HG02642 (cell line): Measurements from ENCODE around the gene GRIN2D.
A peak's percentile ranks its signal among the peaks of the same experiment; 100 is the strongest.
"Not testable (repeated sequence)": the region's sequence is repeated elsewhere in the genome, so short reads cannot be mapped to it uniquely, and the experiment has no call there.

ENCODE experiments used
- ATAC-seq: cut with Tn5 transposase; IDR thresholded peaks from one replicate; pipeline ENCODE4 v1.9.1; 2021; ENCODE audit warnings: mild to moderate bottlenecking; ENCODE audit not compliant: unreplicated experiment, poor library complexity

Gene GRIN2D

DNA sequence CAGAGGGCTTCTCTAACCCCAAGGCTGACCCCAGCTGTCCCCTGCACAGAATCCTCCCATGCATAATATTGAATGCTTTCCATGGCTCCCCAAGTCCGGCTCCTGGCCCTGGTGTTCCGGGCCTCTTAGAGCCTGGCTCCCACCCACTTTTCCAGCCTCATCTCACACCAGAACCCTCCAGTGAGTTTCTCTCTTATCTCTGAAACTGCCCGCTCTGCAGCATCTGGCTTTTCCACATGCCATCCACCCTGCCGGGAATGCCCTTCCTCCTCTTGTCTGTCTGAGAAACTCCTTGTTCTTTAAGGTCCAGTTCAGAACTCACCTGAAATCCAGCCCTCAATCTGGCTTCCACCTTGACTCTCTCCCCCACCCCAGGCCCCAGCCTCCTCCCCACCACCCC lies 22.5 kb upstream of the GRIN2D start:
- no peak for ATAC-seq

DNA sequence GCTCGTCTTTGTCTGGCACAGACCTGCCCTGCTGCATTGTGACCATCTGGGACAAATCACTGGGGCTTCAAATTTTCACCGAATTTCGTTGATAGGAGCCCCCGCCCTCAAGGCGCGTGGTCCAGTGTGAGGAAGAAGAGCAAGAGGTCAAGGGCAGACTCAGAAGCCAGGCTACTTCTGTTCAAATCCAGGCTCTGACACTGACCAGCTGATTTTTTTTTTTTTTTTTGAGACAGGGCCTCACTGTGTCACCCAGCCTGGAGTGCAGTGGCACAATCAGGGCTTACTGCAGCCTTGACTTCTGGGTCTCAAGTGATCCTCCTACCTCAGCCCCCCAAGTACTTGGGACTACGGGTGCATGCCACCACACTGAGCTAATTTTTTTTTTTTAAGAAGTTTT lies 22.1 kb upstream of the GRIN2D start:
- ATAC-seq = no peak

DNA sequence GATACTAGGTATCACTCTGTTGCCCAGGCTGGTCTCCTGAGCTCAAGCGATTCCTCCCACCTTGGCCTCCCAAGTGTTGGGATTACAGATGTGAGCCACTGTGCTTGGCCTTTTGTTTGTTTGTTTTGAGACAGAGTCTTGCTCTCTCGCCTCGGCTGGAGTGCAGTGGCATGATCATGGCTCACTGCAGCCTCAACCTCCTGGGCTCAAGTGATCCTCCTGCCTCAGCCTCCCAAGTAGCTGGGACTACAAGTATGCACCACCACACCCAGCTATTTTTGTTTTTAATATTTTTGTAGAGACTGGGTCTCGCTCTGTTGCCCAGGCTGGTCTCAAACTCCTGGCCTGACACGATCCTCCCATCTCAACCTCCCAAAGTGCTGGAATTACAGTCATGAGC lies 21.7 kb upstream of the GRIN2D start:
- not testable (repeated sequence) for ATAC-seq

DNA sequence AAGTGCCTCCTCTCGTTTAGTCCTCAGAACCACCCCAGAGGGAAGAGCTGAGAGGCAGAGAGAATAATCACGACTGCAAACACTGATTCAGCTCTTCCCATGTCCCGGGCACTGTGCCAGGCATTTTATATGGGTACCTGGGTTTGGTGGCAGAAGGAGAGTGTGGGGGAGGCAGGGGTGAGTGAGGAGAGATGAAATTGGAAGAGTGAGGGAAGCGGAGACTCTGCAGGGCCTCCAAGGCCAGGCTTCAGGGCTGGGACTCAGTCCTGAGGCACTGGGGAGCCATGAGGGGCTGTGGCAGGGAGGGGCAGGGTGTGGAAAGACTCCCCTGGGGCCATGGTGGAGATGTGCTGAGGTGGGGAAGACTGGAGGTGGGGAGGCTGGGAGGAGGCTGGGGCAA lies 20.6 kb upstream of the GRIN2D start:
- no peak for ATAC-seq

DNA sequence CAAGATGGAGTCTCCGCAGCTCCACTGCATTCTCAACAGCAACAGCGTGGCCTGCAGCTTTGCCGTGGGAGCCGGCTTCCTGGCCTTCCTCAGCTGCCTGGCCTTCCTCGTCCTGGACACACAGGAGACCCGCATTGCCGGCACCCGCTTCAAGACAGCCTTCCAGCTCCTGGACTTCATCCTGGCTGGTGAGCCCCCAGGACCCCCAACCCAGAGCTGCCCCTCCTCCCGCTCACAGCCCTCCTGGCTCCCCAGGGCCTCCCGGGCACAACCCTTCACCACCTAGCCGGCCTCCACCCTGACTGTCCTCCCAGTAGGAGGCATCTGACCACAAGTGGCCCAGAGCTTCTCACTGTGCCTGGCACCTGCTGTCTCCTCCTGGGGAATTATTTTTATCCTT lies 19.9 kb upstream of the GRIN2D start:
- ATAC-seq = no peak

DNA sequence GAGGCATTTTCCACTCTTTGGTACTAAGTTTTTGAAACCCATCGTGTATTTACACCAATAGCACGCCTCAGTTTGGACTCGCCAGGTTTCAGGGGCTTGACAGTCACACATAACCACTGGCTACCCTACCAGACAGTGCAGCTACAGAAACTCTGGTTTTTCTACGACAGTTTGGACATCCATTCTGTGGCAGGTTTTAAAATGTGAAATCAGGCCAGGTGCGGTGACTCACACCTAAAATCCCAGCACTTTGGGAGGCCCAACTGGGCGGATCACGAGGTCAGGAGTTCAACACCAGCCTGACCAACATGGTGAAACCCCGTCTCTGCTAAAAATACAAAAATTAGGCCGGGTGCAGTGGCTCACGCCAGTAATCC lies 15.3 kb upstream of the GRIN2D start:
- no peak for ATAC-seq

DNA sequence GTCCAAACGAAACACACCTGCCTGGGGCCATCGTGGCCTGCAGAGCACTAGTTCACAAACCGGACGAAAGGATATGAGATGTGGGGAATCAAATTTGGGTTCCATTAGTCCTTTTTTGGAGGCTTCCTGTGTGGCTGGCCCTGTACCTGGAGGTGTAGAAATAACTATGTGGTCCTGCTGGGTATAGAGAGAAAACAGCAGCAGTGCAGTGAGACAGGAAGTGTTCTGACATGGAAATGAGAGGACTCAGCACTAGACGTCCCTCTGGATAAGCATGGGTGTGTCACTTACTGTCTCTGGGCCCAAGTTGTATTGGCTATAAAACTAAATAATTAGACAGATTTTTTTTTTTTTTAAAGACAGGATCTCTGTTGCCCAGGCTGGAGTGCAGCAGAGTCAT lies 14.4 kb upstream of the GRIN2D start:
- ATAC-seq = no peak

DNA sequence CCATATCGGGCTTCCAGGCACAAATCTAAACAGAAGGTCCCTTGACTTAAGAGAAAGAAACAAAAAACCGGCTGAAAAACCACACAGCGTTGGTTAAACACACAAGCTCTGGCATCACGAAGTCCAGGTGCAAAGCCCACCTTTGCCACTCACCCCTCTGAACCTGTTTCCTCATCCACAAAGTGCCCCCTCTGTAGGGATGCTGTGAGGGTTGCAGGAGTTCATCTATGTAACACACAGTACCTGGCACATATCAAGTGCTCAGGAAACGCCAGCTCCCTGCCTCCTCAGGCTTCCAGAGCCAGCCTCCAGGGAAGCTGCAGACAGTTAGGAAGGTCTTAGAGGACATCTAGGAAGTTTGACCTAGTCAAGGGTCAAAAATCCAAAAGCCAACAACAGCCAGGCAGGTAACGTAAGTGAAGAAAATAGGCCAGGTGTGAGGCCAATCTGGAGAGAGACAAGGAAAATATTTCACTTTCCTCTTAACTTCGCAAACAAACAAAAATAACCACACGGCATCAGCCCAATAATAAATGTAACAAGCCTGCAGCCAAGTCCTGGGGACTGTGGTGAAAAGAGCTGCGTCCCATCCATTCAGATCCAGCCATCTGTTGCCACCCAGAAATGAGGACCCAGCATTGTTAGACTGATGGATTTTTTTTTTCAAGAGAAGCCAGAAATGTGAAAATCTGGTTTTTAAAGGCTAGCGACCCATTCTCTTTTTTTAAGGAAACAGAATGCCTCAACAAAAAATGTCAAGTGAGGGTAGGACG lies 12.1 kb upstream of the GRIN2D start:
- no peak for ATAC-seq

DNA sequence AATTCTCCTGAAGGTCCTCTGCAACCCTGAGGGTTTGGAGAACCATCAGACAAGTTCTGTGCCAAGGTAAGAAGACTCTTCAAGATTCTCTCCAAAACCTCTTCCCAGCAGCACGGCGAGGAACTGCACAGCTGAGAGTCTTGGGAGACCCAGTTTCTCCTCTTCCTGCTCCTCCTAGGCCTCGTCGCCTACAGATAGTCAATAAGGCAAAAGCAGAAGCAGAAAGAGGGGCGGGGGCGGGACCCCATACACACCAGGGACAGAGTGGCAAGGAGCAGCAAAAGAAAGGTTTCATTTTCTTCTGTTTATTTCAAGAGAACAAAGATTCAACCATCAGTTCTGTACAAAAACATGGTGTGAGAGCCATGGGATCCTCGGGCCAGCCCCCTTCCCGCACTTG lies 11.2 kb upstream of the GRIN2D start:
- ATAC-seq = no peak

DNA sequence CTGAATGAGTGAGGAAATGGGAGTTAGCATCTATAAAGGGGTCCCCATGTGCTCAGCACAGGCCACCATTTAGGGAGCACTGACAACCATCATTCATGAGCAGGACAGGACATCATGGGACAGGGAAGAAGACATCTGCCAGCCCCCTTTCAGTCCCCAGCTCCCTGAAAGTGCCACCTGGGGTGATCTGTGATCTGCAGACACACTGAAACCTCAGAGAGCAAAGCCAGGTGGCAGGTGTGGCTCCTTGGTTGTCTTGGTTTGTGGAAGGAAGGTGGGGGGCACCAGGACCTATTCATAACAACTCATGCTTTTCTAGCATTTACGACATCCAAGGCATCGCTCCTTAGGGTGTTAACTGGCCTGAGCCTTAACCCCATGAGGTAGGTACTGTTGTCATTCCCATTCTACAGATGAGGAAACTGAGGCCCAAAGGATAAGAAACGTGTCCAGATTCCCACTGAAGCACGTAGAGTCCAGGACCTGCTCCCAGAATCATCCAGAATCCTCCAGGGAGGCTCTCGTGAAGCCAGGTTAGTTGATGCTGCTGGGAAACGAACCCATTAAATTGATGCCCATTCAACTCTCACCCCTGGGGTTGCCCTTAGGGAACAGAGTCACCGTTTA lies 7.9 kb upstream of the GRIN2D start:
- no peak for ATAC-seq

DNA sequence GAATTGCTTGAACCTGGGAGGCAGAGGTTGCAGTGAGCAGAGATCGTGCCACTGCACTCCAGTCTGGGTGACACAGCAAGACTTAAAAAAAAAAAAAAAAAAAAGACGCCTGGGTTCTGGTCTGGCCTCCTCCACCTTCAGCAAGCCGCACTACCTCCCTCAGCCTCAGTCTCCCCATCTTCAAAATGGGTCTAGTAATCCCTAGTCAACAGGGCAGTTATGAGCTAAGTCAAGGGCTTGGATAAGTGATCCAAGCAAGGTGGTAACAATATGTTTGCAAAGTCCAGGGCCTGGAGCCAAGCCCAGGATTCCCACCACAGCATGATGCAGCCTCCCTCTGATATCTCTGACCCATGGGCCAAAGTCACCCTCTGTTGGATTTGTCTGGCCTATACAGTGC lies 6.5 kb upstream of the GRIN2D start:
- ATAC-seq = no peak

DNA sequence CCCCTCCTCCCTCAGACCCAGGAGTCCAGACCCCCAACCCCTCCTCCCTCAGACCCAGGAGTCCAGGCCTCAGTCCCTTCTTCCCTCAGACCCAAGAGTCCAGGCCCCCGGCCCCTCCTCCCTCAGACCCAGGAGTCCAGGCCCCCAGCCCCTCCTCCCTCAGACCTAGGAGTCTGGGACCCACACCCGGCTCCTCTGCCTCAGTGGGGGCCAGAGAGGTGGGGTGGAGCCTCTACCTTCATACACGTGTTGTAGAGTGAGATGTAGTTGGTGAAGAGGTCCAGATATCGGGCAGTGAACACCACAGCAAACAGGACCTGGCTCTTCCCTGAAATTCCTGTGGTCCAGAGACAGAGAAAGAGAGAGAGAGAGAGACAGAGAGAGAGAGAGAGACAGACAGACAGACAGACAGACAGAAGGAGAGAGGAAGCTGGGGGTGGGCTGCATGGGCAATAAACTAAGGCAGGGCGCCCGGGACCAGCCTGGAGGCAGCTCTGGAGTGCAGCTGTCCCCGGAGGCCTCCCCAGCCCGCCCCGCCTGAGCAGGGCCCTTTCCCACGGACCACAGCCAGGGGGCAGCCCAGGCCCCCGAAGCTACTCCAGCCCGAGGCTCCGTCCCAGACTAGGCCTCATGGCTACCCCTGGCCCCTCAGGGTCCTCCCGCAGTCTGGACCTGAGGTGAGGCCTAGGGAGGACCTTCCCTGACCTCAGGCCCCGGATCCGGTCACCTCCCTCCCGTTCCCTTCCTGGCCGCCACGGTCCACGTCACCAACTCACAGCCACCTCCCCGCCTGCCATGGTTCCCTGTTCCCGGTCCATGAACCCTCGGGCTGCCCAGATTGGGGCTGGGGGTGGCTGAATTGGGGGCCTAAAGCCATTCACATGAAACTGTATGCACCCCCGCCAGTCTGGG lies 3.0 kb upstream of the GRIN2D start:
- ATAC-seq = peak; percentile 45

DNA sequence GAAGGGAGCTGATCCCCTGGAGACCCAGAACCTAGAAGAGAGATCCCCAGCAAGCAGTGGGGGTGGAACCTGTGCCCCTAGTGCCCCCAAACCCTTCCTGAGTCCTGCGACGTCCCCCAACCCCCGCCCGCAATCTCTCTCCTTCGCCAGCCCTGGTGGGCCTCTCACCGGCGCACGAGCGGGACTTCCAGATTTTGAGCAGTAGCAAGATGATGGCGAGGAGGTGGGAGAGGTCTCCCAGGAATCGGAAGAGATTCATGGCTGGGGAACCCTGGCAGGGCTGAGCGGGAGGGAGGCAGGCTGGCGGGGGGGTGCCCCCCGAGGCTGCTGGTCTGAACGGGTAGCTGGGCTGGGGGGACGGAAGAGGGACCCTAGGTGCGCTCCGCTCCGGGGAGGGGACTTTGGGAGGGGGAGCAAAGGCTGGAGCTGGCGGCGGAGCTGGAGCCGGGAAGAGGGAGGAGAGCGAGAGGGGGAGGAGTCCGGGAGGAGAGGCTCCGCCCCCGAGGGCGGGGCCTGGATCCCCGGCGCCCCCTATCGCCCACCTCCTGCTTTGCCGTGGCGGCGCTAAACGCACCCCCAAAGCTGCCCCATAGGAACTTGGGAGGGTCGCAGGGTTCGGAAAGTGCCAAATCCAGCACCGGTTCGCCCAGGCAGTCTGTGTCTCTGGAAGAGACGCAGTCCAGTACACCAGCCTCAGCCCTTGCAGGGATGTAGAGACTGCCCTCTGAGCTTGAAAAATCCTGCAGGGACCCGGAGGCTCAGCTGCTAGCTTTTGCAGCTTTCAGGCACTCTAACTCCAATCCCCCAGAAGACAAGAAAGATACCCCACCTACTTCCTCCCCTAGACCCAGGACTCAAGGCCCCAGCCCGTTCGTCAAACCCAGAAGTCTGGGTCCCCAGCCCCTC lies 2.1 kb upstream of the GRIN2D start, which contains the start of gene KDELR1:
Gene KDELR1, minus strand, starts transcription at position 452 of the 906 bp plus-strand sequence. Its CDS starts 193 bp downstream, at position 259.
- peak; percentile 81 for ATAC-seq

DNA sequence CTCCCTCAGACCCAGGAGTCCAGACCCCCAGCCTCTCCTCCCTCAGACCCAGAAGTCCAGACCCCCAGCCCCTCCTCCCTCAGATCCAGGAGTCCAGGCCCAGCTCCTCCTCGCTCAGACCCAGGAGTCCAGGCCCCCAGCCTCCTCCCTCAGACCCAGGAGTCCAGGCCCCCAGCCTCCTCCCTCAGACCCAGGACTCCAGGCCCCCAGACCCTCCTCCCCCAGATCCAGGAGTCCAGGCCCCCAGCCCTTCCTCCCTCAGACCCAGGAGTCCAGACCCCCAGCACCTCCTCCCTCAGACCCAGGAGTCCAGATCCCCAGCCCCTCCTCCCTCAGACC lies 1.5 kb upstream of the GRIN2D start:
- ATAC-seq = not testable (repeated sequence)

DNA sequence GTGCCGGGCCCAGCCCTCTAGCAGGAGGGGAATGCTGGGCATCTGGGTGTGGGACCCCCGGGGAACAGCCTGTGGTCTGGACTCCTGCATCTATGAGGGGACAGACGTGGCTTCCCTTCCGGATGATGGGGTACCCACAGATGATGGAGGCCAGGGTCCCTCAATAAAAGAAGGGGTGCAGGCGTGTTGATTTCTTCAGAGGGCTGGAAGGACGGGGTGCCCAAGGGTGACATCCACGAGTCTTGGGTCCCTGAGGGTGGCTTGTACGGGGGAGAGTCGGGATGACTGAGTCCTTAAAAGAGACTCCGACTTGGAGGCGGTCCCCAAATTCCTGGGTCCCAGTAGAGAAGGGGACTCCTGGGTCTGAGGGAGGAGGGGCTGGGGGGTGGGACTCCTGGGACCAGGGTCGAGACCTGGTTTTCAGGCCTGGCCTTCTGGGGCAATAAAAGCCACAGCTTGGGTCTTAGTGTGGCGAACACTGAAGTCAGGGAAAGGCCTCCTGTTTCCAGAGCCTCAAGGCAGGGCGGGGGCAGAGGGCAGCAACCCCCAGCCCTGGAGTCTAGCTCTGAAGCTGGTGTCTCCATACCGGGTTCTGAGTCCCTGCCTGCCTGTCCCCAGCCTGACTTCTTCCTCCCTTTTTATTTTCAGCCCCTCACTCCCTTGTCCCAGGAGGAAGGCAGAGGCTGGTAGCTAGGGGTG lies 459 bp upstream of the GRIN2D start:
- no peak for ATAC-seq

DNA sequence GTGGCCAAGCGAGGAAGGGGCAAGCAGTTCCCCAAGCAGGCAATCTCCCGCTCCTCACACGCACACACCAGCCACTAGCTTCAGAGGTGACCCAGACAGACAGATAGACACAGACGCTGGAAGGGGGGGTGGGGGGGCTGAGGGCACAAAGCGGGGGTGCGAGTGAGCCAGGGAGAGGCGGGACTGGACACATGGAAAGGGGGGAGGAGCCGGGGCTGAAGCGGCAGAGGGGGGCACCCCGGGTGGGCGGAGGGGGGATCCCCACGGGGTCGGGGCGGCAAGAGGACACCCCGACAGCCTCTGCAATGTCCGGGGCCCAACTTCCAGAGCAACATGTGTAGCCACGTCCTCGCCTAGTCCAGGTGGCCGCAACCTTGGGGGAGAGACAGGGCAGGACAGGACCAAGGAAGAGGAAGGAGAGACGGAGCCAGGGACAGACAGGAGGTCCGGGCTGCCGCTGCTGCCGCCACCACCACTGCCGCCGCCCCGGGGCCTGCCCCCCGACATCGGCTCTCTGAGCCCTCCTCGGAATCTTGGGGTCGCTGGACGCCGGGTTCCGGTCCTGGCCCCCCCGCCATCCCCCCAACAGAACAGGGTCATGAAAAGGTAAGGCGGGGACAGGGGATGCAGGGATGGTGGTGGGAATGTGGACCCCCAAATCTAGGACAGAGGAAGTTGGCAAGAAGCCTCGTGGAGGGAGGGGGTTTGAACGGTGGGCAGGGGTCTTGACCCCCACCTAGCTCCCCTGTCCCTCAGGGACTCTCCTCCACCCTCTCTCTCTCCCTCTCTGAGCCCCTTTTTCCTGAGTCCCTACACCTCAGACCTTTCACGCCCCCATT lies 1.1 kb downstream of the GRIN2D start:
- no peak for ATAC-seq

DNA sequence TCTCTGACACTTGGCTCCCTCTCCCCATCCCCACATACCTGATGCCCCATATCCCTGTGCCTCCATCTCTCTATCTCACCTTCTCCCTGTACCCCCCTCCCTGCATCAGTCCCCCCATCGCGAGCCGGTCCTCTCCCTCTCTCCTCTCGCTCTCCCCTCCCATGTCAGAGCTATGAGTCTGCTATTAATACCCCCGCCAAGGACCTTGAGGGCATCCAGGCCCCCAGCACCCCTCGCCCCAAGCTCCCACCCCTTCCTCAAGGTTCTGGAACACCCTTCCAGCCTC lies 1.6 kb downstream of the GRIN2D start:
- no peak for ATAC-seq

DNA sequence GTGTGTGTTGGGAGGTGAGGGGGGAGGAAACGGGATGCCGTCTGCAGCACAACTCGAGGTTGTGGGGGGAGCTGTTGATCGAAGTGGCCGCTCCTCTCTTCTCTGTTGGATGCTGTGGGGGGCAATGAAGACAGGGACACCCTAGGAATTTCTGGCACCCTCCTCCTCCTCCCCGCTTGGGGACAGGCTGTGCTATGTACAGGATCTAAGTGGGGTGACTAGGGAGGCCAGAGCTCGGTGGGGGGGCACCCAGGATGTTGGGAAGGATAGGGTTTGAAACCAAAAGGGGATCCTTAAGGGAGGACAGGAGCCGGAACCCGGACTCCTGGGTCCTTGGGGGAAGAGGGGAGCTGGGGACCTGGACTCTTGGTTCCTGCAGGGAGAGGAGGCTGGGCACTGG lies 2.0 kb downstream of the GRIN2D start:
- ATAC-seq = no peak
